ENCODE data around the gene MRPS9. TPM values are rescaled to one million over a fixed set of nuclear protein-coding genes. Genes with fewer than 3 reads are reported as not detected.

Gene MRPS9
- total RNA-seq, 1 experiment from 2014 or later = 49.7 TPM

GRCh38 chr2:105032476-105032875, 5.4 kb upstream of the MRPS9 start:
- Histone ChIP-seq H3K4me3 (replicated peaks in 1 of 2; ENCODE audit: low read depth in 1 of 2, low read length in 2 of 2) (no peak overlapping the region), H4K20me1 (ENCODE audit: insufficient read depth) (no peaks in the 10 kb centered on the region), H3K9me2 (ENCODE audit: insufficient read depth) (no peaks in the 10 kb centered on the region), H3K4me1 (ENCODE audit: control insufficient read depth in 1 of 2, insufficient read depth in 2 of 2, low read length in 2 of 2) (peaks cover 0 to 6% of the 10 kb centered on the region in 2 experiments; a peak in 3 of 4 replicates), H3K36me3 (ENCODE audit: control insufficient read depth in 1 of 2, insufficient read depth in 2 of 2, low read length in 2 of 2) (no peaks in the 10 kb centered on the region), H3K27ac (ENCODE audit: low read depth, low read length) (no peak overlapping the region), H2AFZ (ENCODE audit: low read depth, low read length, poor library complexity, severe bottlenecking) (no peak overlapping the region), H3K27me3 (ENCODE audit: insufficient read depth, low read length) (no peaks in the 10 kb centered on the region), H3K9ac (ENCODE audit: low read length) (no peak overlapping the region), H3K79me2 (ENCODE audit: insufficient read depth, low read length) (no peaks in the 10 kb centered on the region), H3K4me2 (ENCODE audit: low read length) (no peak overlapping the region), H3K9me3 (ENCODE audit: control insufficient read depth in 1 of 2, insufficient read depth in 1 of 2, low read depth in 1 of 2, low read length in 2 of 2) (no peaks in the 10 kb centered on the region)
- BruUV-seq (replicated peaks) = no TSS peak
- intact Hi-C loops (cut with micrococcal nuclease) = no loop called here
- ChIA-PET POLR2A (no interaction called here), CTCF (no interaction called here), RAD21 (ENCODE audit: low non-redundant PET in 1 of 2, low total read pairs in 2 of 2, uncharacterized antibody in 2 of 2, unreplicated experiment in 2 of 2) (no interaction called here)
- DNase-seq (ENCODE audit: low read depth, low spot score) (no peak), ATAC-seq (no peak)
- TF ChIP-seq ZBTB33 (IDR thresholded peaks at IDR 0.05; ENCODE audit: extremely low read depth, insufficient replicate concordance, low read length) = no peak
- TF ChIP-seq ATF3 (IDR thresholded peaks at IDR 0.05) = no peak
- TF ChIP-seq CEBPB (IDR thresholded peaks at IDR 0.05; ENCODE audit: low read depth) = no peak
- no peak for TF ChIP-seq POLR2A (IDR thresholded peaks at IDR 0.05; ENCODE audit: borderline replicate concordance, extremely low read depth, insufficient read depth, insufficient read length)
- no peak for TF ChIP-seq MAX (IDR thresholded peaks at IDR 0.05)
- no peak for TF ChIP-seq CTCF (IDR thresholded peaks at IDR 0.05 in 2 of 3, conservative IDR thresholded peaks at IDR 0.05 in 1 of 3; ENCODE audit: borderline replicate concordance in 1 of 3, insufficient read depth in 1 of 3, low read depth in 2 of 3, low read length in 2 of 3)
- no peak for TF ChIP-seq EZH2 (IDR thresholded peaks at IDR 0.05)
- no peak for TF ChIP-seq FOSL1 (IDR thresholded peaks at IDR 0.05; ENCODE audit: low read depth)
- TF ChIP-seq YY1 (IDR thresholded peaks at IDR 0.05; ENCODE audit: extremely low read depth, insufficient replicate concordance, low read depth, low read length) = no peak
- no peak for TF ChIP-seq ZNF274 (IDR thresholded peaks at IDR 0.05; ENCODE audit: low read depth, low read length)
- no peak for TF ChIP-seq POLR2AphosphoS5 (IDR thresholded peaks at IDR 0.05; ENCODE audit: low read depth, low read length)
